Activated CD8-positive, alpha-beta T cell treated with anti-CD3 and anti-CD28 coated beads, Interleukin-2, amount 10 ng/mL, durations not matched to agents 7 days and 5 days (primary cell): ENCODE data around the gene TTC33. TPM values are rescaled to one million over a fixed set of nuclear protein-coding genes. Genes with fewer than 3 reads are reported as not detected.
"Not testable (repeated sequence)": the region's sequence is repeated elsewhere in the genome, so short reads cannot be mapped to it uniquely, and the experiment has no call there.

Experiments used
- ATAC-seq: fragments of 150-1000 bp; cut with Tn5 transposase; one replicate; pipeline ENCODE4 v1.10.0; 2021; ENCODE audit warnings: moderate library complexity
- CTCF ChIA-PET: fragments of 350-600 bp; sonication (Branson Sonifier 250); formaldehyde crosslinking; loops from one replicate; lab custom pipeline; 2021; ENCODE audit warnings: antibody characterized with exemption; lab: Charles Lee
- POLR2A ChIA-PET: fragments of 350-600 bp; sonication (Branson Sonifier 250); formaldehyde crosslinking; loops from one replicate; lab custom pipeline; 2021; ENCODE audit warnings: antibody characterized with exemption; lab: Charles Lee
- DNase-seq: peaks from one replicate; pipeline ENCODE4 v3.0.0-alpha.2; 2020
- H3K27ac Mint-ChIP-seq: one replicate; pipeline ENCODE4 v1.8.0; 2021; ENCODE audit warnings: mild to moderate bottlenecking, mixed read lengths
- H3K27me3 Mint-ChIP-seq: one replicate; pipeline ENCODE4 v1.8.0; 2021; ENCODE audit warnings: low read depth, mixed read lengths
- H3K36me3 Mint-ChIP-seq: one replicate; pipeline ENCODE4 v1.8.0; 2021; ENCODE audit warnings: low read depth, mixed read lengths
- H3K4me1 Mint-ChIP-seq: one replicate; pipeline ENCODE4 v1.8.0; 2021; ENCODE audit warnings: low read depth, mixed read lengths
- H3K4me3 Mint-ChIP-seq: one replicate; pipeline ENCODE4 v1.8.0; 2021; ENCODE audit warnings: mild to moderate bottlenecking, mixed read lengths
- H3K9me3 Mint-ChIP-seq: one replicate; pipeline ENCODE4 v1.8.0; 2022; ENCODE audit warnings: mixed read lengths; ENCODE audit not compliant: insufficient read depth
- total RNA-seq, 2 experiments: library from RNA; stranded (reverse); gene quantifications; one replicate each; pipeline ENCODE4 v1.2.3, GENCODE V29; 2021

Gene TTC33
- total RNA-seq, 2 experiments from 2014 or later: 13.4 to 14.0 TPM

DNA sequence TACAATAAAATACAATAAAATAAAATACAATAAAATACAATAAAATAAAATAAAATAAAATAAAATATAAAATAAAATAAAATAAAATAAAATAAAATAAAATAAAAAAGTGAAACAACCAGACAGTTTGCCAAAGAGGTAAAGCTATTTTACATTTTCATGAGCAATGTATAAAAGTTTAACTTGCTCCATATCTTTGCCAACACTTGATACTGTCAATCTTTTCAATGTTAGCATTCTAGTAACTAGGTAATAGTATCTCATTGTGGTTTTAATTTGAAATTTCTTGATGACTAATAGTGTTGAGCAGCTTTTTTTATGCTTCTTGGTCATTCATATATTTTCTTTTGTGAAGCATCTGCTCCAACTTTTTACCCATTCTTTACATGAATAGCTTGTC lies 17.3 kb downstream of the TTC33 start:
- H3K4me3 Mint-ChIP-seq: no peak overlapping the region
- ChIA-PET POLR2A (interaction anchor here (0.7 kb wide), 1 partner anchor 70 kb away, joined by 3 read pairs; no protein-coding TSS in a partner anchor), CTCF (interaction anchor here (1.1 to 1.2 kb wide), 2 partner anchors 166 to 790 kb away, joined by 3 read pairs; no protein-coding TSS in a partner anchor)
- no peaks in the 10 kb centered on the region for H3K9me3 Mint-ChIP-seq
- no peak overlapping the region for H3K27ac Mint-ChIP-seq
- peaks cover 23% of the 10 kb centered on the region for H3K4me1 Mint-ChIP-seq
- peaks cover 32% of the 10 kb centered on the region for H3K36me3 Mint-ChIP-seq
- no peaks in the 10 kb centered on the region for H3K27me3 Mint-ChIP-seq
- DNase-seq (no peak), ATAC-seq (no peak)

GRCh38 chr5:40736103-40736875 lies 19.5 kb downstream of the TTC33 start:
- ATAC-seq: peak; percentile 72
- ChIA-PET POLR2A (no interaction called here), CTCF (interaction anchor here (1.3 to 2.9 kb wide), 5 partner anchors 23 to 789 kb away, joined by 3 to 14 read pairs (median 7); no protein-coding TSS in a partner anchor)
- no peak overlapping the region for H3K27ac Mint-ChIP-seq
- H3K27me3 Mint-ChIP-seq: no peaks in the 10 kb centered on the region
- DNase-seq: no peak
- H3K4me1 Mint-ChIP-seq: peaks cover 26% of the 10 kb centered on the region
- H3K36me3 Mint-ChIP-seq: peaks cover 20% of the 10 kb centered on the region
- H3K9me3 Mint-ChIP-seq: no peaks in the 10 kb centered on the region
- H3K4me3 Mint-ChIP-seq: no peak overlapping the region

DNA sequence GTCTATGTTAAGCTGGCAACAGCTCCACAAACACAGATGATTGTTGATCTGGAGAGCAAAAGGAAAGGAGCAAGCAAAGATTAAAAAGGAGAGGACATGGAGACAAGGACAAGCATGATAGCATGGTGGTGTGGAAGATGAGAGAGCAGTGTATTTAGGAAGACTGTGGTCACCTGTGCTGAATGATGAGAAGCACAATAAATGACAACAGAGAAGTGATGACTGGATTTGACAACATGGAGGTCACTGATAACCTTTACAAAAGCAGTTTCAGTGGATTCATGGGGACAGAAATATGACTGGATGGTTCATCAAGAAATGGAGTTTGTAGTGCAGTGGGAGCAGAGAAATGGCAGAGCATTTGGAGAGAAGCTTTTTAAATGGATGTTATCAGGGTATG lies 20.2 kb downstream of the TTC33 start:
- peaks cover 26% of the 10 kb centered on the region for H3K4me1 Mint-ChIP-seq
- no peaks in the 10 kb centered on the region for H3K27me3 Mint-ChIP-seq
- no peaks in the 10 kb centered on the region for H3K9me3 Mint-ChIP-seq
- DNase-seq (no peak), ATAC-seq (no peak)
- ChIA-PET CTCF (interaction anchor here (1.3 to 2.9 kb wide), 6 partner anchors 22 to 788 kb away, joined by 3 to 14 read pairs (median 6); no protein-coding TSS in a partner anchor), POLR2A (no interaction called here)
- H3K4me3 Mint-ChIP-seq: no peak overlapping the region
- peaks cover 13% of the 10 kb centered on the region for H3K36me3 Mint-ChIP-seq
- H3K27ac Mint-ChIP-seq: peak overlapping the region; percentile 1

- peaks cover 11% of the 10 kb centered on the region for H3K36me3 Mint-ChIP-seq
- peaks cover 28% of the 10 kb centered on the region for H3K4me1 Mint-ChIP-seq
- ChIA-PET CTCF (interaction anchor here (1.3 to 2.9 kb wide), 5 partner anchors 21 to 786 kb away, joined by 5 to 14 read pairs (median 7); no protein-coding TSS in a partner anchor), POLR2A (no interaction called here)
- H3K27ac Mint-ChIP-seq: peak overlapping the region; percentile 44
- no peaks in the 10 kb centered on the region for H3K9me3 Mint-ChIP-seq
- no peak overlapping the region for H3K4me3 Mint-ChIP-seq
- DNase-seq (no peak), ATAC-seq (no peak)
- H3K27me3 Mint-ChIP-seq: no peaks in the 10 kb centered on the region
Observed at GRCh38 chr5:40734986-40735385, 20.8 kb downstream of the TTC33 start.

DNA sequence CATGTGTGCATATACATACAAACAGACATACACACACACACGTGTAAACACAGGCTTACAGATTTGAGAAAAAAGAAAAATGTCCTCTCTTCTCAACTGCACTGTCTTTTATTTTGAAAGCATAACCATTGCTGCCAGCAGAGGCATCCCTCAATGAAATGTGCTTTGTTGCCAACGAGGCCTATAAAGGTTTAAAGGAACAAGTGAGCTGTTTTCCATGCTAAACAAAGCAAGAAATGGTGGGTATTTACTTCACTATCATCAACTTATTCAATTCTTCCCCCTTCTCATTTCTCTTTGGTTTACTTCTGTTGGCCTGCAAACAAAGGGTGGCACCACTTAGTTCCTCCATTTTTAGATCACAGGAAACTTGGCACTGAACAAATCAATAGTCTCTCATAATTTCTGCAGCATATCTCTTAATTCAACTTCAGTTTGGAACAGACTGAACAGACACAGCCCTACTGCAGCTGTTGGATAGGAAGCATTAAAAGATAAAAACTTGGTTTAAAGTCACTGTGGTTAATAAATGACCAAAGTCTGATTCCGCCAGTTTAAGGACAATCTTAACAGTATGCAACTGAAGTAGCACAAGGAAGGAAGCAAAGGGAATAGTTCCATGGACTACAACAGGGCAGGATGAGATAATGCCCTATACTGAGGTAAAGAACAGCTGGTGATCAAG lies 21.7 kb downstream of the TTC33 start:
- Mint-ChIP-seq H3K4me1 (peaks cover 28% of the 10 kb centered on the region), H3K4me3 (no peak overlapping the region), H3K27ac (peak overlapping the region; percentile 19), H3K36me3 (peaks cover 6% of the 10 kb centered on the region), H3K27me3 (no peaks in the 10 kb centered on the region), H3K9me3 (no peaks in the 10 kb centered on the region)
- no peak for ATAC-seq
- ChIA-PET POLR2A (interaction anchor here (1.0 to 1.2 kb wide), 2 partner anchors 9 to 14 kb away, joined by 3 read pairs; no protein-coding TSS in a partner anchor), CTCF (interaction anchor here (0.7 to 2.9 kb wide), 13 partner anchors 10 to 1020 kb away, joined by 3 to 12 read pairs (median 3); no protein-coding TSS in a partner anchor)
- no peak for DNase-seq

DNA sequence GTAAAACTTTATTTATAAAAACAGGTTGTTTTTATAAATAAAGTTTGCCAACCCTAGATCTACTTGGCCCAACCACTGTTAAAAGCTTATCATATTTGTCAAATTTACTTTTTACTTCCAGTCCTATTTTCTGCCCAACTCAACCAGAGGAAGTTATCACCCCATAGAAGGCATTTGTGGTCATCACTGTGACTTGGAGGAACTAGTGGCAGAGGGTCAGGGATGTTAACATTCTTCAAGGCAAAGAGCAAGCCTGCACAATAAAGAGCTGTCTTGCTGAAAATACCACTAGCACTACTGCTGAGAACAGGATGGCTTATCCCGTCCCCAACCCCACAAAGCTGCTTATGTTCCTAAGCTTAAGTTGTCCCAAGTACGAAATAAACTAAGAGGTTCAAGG lies 22.3 kb downstream of the TTC33 start:
- POLR2A ChIA-PET: interaction anchor here (1.0 to 1.2 kb wide), 2 partner anchors 9 to 14 kb away, joined by 3 read pairs; no protein-coding TSS in a partner anchor
- Mint-ChIP-seq H3K36me3 (peaks cover 8% of the 10 kb centered on the region), H3K27me3 (no peaks in the 10 kb centered on the region), H3K27ac (no peak overlapping the region), H3K4me3 (no peak overlapping the region), H3K4me1 (peaks cover 28% of the 10 kb centered on the region), H3K9me3 (no peaks in the 10 kb centered on the region)
- DNase-seq (no peak), ATAC-seq (no peak)
- CTCF ChIA-PET: interaction anchor here (0.7 to 2.9 kb wide), 7 partner anchors 9 to 784 kb away, joined by 3 to 12 read pairs (median 3); no protein-coding TSS in a partner anchor

- DNase-seq, POLR2A ChIA-PET, H3K4me3 Mint-ChIP-seq, CTCF ChIA-PET, H3K27me3 Mint-ChIP-seq, H3K27ac Mint-ChIP-seq, H3K4me1 Mint-ChIP-seq, H3K9me3 Mint-ChIP-seq, ATAC-seq: not testable (repeated sequence)
- peaks cover 48% of the 10 kb centered on the region for H3K36me3 Mint-ChIP-seq
Observed at GRCh38 chr5:40722497-40722911, 33.3 kb downstream of the TTC33 start.

DNA sequence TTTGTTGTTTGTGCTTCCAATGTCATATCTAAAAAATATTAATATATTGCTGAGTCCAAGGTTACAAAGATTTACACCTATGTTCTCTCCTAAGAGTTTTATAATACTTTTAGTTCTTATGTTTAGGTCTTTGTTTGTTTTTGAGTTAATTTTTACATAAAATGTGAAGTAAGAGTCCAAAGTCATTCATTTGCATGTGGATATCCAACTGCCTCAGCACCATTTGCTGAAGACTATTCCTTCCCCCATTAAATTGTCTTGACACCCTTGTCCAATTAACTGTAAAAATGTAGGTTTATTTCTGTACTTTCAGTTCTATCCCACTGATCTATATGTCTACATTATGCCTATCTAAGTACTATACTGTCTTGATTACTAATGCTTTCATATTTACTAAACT lies 35.7 kb downstream of the TTC33 start:
- no peak for DNase-seq
- ATAC-seq: no peak
- H3K27me3 Mint-ChIP-seq: no peaks in the 10 kb centered on the region
- ChIA-PET POLR2A (no interaction called here), CTCF (no interaction called here)
- no peak overlapping the region for H3K4me3 Mint-ChIP-seq
- H3K4me1 Mint-ChIP-seq: no peaks in the 10 kb centered on the region
- peaks cover 4% of the 10 kb centered on the region for H3K9me3 Mint-ChIP-seq
- H3K27ac Mint-ChIP-seq: no peak overlapping the region
- peaks cover 58% of the 10 kb centered on the region for H3K36me3 Mint-ChIP-seq

GRCh38 chr5:40717281-40717680 lies 38.5 kb downstream of the TTC33 start:
- ChIA-PET CTCF (no interaction called here), POLR2A (no interaction called here)
- no peak overlapping the region for H3K4me3 Mint-ChIP-seq
- H3K36me3 Mint-ChIP-seq: peaks cover 47% of the 10 kb centered on the region
- no peaks in the 10 kb centered on the region for H3K4me1 Mint-ChIP-seq
- H3K9me3 Mint-ChIP-seq: peaks cover 4% of the 10 kb centered on the region
- no peaks in the 10 kb centered on the region for H3K27me3 Mint-ChIP-seq
- ATAC-seq: no peak
- H3K27ac Mint-ChIP-seq: no peak overlapping the region
- DNase-seq: no peak

DNA sequence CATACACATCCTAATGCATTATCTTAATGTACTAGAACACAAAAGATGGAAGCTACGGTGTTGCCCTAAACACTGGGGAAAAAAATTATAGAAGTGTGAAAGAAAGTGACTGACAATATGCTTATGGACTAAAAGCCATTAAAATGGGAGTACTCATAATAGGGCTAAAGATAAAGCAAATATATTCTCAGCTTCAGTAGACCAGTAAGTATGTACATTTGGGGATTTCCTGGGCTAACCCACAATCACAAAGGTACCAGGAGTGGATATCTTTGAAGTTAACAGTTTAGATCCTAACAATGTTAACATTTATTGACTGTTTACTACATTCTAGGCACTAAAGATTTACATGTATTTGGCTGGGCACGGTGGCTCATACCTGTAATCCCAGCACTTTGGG lies 39.2 kb downstream of the TTC33 start:
- DNase-seq: no peak
- H3K27me3 Mint-ChIP-seq: no peaks in the 10 kb centered on the region
- ATAC-seq: no peak
- H3K4me1 Mint-ChIP-seq: no peaks in the 10 kb centered on the region
- no peak overlapping the region for H3K27ac Mint-ChIP-seq
- ChIA-PET POLR2A (no interaction called here), CTCF (no interaction called here)
- H3K9me3 Mint-ChIP-seq: peaks cover 3% of the 10 kb centered on the region
- H3K36me3 Mint-ChIP-seq: peaks cover 42% of the 10 kb centered on the region
- H3K4me3 Mint-ChIP-seq: no peak overlapping the region

- Mint-ChIP-seq H3K27ac (no peak overlapping the region), H3K36me3 (peaks cover 38% of the 10 kb centered on the region), H3K27me3 (no peaks in the 10 kb centered on the region), H3K9me3 (no peaks in the 10 kb centered on the region), H3K4me3 (no peak overlapping the region), H3K4me1 (no peaks in the 10 kb centered on the region)
- DNase-seq: no peak
- ATAC-seq: no peak
- ChIA-PET CTCF (no interaction called here), POLR2A (no interaction called here)
Observed at GRCh38 chr5:40716000-40716399, 39.8 kb downstream of the TTC33 start.
